ENCODE data around the gene CD9.

The CD9 gene

GRCh38 chr12:6172086-6172485 is 28.1 kb upstream of the CD9 start:
- DNase-seq (ENCODE audit: low spot score), result no peak
- TF ChIP-seq CTCF (IDR thresholded peaks at IDR 0.05; ENCODE audit: extremely low read depth, missing control alignments), result no peak

GRCh38 chr12:6172862-6173261 is 27.3 kb upstream of the CD9 start:
- DNase-seq (ENCODE audit: low spot score), result no peak
- no peak for TF ChIP-seq CTCF (IDR thresholded peaks at IDR 0.05; ENCODE audit: extremely low read depth, missing control alignments)

GRCh38 chr12:6177642-6178358 is 22.4 kb upstream of the CD9 start:
- DNase-seq (ENCODE audit: low spot score), result no peak
- no peak for TF ChIP-seq CTCF (IDR thresholded peaks at IDR 0.05; ENCODE audit: extremely low read depth, missing control alignments)

GRCh38 chr12:6178981-6179761 is 21.0 kb upstream of the CD9 start:
- no peak for DNase-seq (ENCODE audit: low spot score)

GRCh38 chr12:6180268-6181051 is 19.7 kb upstream of the CD9 start:
- no peak for TF ChIP-seq CTCF (IDR thresholded peaks at IDR 0.05; ENCODE audit: extremely low read depth, missing control alignments)
- no peak for DNase-seq (ENCODE audit: low spot score)

More at GRCh38 chr12:6178981-6179761, 21.0 kb upstream of the CD9 start:
- no peak for TF ChIP-seq CTCF (IDR thresholded peaks at IDR 0.05; ENCODE audit: extremely low read depth, missing control alignments)

GRCh38 chr12:6181166-6181565 is 19.0 kb upstream of the CD9 start:
- no peak for TF ChIP-seq CTCF (IDR thresholded peaks at IDR 0.05; ENCODE audit: extremely low read depth, missing control alignments)
- no peak for DNase-seq (ENCODE audit: low spot score)

Data from GM20000 (cell line).